CD4-positive, CD25-positive, alpha-beta regulatory T cell (primary cell): ENCODE measurements around the gene CASKIN2. TPM values are rescaled to one million over a fixed set of nuclear protein-coding genes. Genes with fewer than 3 reads are reported as not detected.

Source experiments
- ATAC-seq, 2 donors: fragments of 150-1000 bp; cut with Tn5 transposase; one replicate each; pipeline ENCODE4 v1.10.0; 2021; ENCODE audit warnings: low read depth in 2 of 2, moderate number of reproducible peaks in 2 of 2, moderate library complexity in 1 of 2
- DNase-seq, 3 donors: peaks; one replicate each; pipeline versions ENCODE4 v3.0.0 to v3.0.0-alpha.2; 2012 to 2022; ENCODE audit warnings: mixed read lengths in 1 of 3
- H3K27ac ChIP-seq: one replicate; pipeline ENCODE4 v1.7.0; 2013; ENCODE audit warnings: mild to moderate bottlenecking, low read length; ENCODE audit not compliant: insufficient read depth, poor library complexity, severe bottlenecking
- H3K27me3 ChIP-seq: one replicate; pipeline ENCODE4 v1.7.0; 2013; ENCODE audit warnings: low read length; ENCODE audit not compliant: control insufficient read depth, insufficient read depth
- H3K36me3 ChIP-seq: one replicate; pipeline ENCODE4 v1.7.0; 2013; ENCODE audit warnings: mild to moderate bottlenecking, low read length, moderate library complexity; ENCODE audit not compliant: control insufficient read depth, insufficient read depth
- H3K4me1 ChIP-seq: 2 replicates; pipeline ENCODE4 v1.7.0; 2013; ENCODE audit warnings: mild to moderate bottlenecking, low read length; ENCODE audit not compliant: insufficient read depth, control insufficient read depth, poor library complexity, severe bottlenecking
- H3K4me3 ChIP-seq: one replicate; pipeline ENCODE4 v1.7.0; 2013; ENCODE audit warnings: low read depth, mild to moderate bottlenecking, low read length, moderate library complexity
- H3K9me3 ChIP-seq, 2 experiments: 1 replicate in 1 of 2; 2 replicates in 1 of 2; pipeline ENCODE4 v1.7.0; 2013; ENCODE audit warnings: low read length in 2 of 2, mild to moderate bottlenecking in 1 of 2, moderate library complexity in 1 of 2; ENCODE audit not compliant: control insufficient read depth in 2 of 2
- H3K27ac Mint-ChIP-seq, 3 donors: one replicate each; pipeline ENCODE4 v1.8.0; 2020 to 2022; ENCODE audit warnings: mild to moderate bottlenecking in 3 of 3, mixed read lengths in 3 of 3, moderate library complexity in 2 of 3
- H3K27me3 Mint-ChIP-seq: one replicate; pipeline ENCODE4 v1.8.0; 2022; ENCODE audit warnings: mild to moderate bottlenecking, mixed read lengths
- H3K36me3 Mint-ChIP-seq: one replicate; pipeline ENCODE4 v1.8.0; 2020; ENCODE audit warnings: mixed read lengths
- H3K4me1 Mint-ChIP-seq, 4 donors: one replicate each; pipeline ENCODE4 v1.8.0; 2020 to 2022; ENCODE audit warnings: mixed read lengths in 4 of 4, mild to moderate bottlenecking in 1 of 4
- H3K4me3 Mint-ChIP-seq, 4 donors: one replicate each; pipeline ENCODE4 v1.8.0; 2020 to 2022; ENCODE audit warnings: mild to moderate bottlenecking in 4 of 4, mixed read lengths in 4 of 4, moderate library complexity in 3 of 4
- H3K9me3 Mint-ChIP-seq, 7 donors: one replicate each; pipeline ENCODE4 v1.8.0; 2020 to 2022; ENCODE audit warnings: mixed read lengths in 7 of 7, mild to moderate bottlenecking in 3 of 7, moderate library complexity in 2 of 7
- polyA plus RNA-seq, 4 donors: library from polyadenylated mRNA; unstranded; fragments of 300-500 nt; fragmentation: Illumina TruSeq; gene quantifications; one replicate each; pipeline ENCODE4 v1.2.3, GENCODE V29; 2021
- total RNA-seq: library from RNA; stranded (reverse); gene quantifications from one replicate; pipeline ENCODE4 v1.2.3, GENCODE V29; 2022

CASKIN2 gene
- total and polyA plus RNA-seq, 5 donors from 2014 or later, result 0.24 to 0.44 TPM; not detected in 3

- DNase-seq, result no peak
- no peaks in the 10 kb centered on the region for H3K9me3 ChIP-seq
- no peaks in the 10 kb centered on the region for H3K4me1 Mint-ChIP-seq
- no peak overlapping the region for H3K27ac ChIP-seq
- no peaks in the 10 kb centered on the region for H3K27me3 ChIP-seq
- H3K27ac Mint-ChIP-seq, result no peak overlapping the region
- no peaks in the 10 kb centered on the region for H3K4me1 ChIP-seq
- no peak for ATAC-seq
- no peaks in the 10 kb centered on the region for H3K27me3 Mint-ChIP-seq
- no peak overlapping the region for H3K4me3 Mint-ChIP-seq
- H3K4me3 ChIP-seq, result no peak overlapping the region
- no peaks in the 10 kb centered on the region for H3K36me3 Mint-ChIP-seq
- H3K36me3 ChIP-seq, result no peaks in the 10 kb centered on the region
- H3K9me3 Mint-ChIP-seq, result no peaks in the 10 kb centered on the region
Measured at GRCh38 chr17:75505640-75506039, 9.7 kb downstream of the CASKIN2 start.

GRCh38 chr17:75505152-75505409 lies 10.3 kb downstream of the CASKIN2 start:
- Histone ChIP-seq H3K9me3 (no peaks in the 10 kb centered on the region), H3K4me3 (no peak overlapping the region), H3K27me3 (no peaks in the 10 kb centered on the region), H3K4me1 (no peaks in the 10 kb centered on the region), H3K36me3 (no peaks in the 10 kb centered on the region), H3K27ac (no peak overlapping the region)
- H3K4me3 Mint-ChIP-seq, result no peak overlapping the region
- DNase-seq (no peak), ATAC-seq (no peak)
- no peaks in the 10 kb centered on the region for H3K4me1 Mint-ChIP-seq
- H3K36me3 Mint-ChIP-seq, result no peaks in the 10 kb centered on the region
- H3K27ac Mint-ChIP-seq, result no peak overlapping the region
- no peaks in the 10 kb centered on the region for H3K9me3 Mint-ChIP-seq
- H3K27me3 Mint-ChIP-seq, result no peaks in the 10 kb centered on the region

GRCh38 chr17:75504347-75505151 lies 10.8 kb downstream of the CASKIN2 start:
- Histone ChIP-seq H3K36me3 (no peaks in the 10 kb centered on the region), H3K9me3 (no peaks in the 10 kb centered on the region), H3K27me3 (no peaks in the 10 kb centered on the region), H3K4me3 (no peak overlapping the region), H3K27ac (no peak overlapping the region), H3K4me1 (no peaks in the 10 kb centered on the region)
- Mint-ChIP-seq H3K36me3 (no peaks in the 10 kb centered on the region), H3K9me3 (no peaks in the 10 kb centered on the region), H3K27ac (no peak overlapping the region), H3K4me3 (no peak overlapping the region), H3K27me3 (no peaks in the 10 kb centered on the region), H3K4me1 (no peaks in the 10 kb centered on the region)
- ATAC-seq (peak in 1 of 2 donors; percentile 54), DNase-seq (peak in 2 of 3 donors; percentile 26 to 34)

DNA sequence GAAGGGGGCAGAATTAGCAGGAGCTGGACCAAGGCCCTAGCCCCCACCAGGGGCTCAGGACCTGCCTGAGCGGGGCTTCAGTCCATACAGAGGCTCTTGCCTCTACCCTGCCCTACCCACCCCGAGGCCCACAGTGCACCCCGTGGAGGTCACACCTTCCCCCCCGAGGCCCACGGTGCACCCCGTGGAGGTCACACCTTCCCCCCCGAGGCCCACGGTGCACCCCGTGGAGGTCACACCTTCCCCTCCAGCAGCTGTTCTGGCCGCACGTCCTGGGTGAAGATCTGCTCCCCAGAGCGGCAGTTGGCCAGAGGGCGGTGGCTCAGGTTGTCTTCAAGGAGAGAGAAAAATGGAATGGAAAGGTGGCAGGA lies 11.4 kb downstream of the CASKIN2 start:
- Histone ChIP-seq H3K4me3 (no peak overlapping the region), H3K36me3 (peaks cover 3% of the 10 kb centered on the region), H3K4me1 (no peaks in the 10 kb centered on the region), H3K27ac (no peak overlapping the region), H3K9me3 (no peaks in the 10 kb centered on the region), H3K27me3 (no peaks in the 10 kb centered on the region)
- Mint-ChIP-seq H3K4me3 (no peak overlapping the region), H3K36me3 (no peaks in the 10 kb centered on the region), H3K9me3 (no peaks in the 10 kb centered on the region), H3K27ac (no peak overlapping the region), H3K4me1 (no peaks in the 10 kb centered on the region), H3K27me3 (no peaks in the 10 kb centered on the region)
- ATAC-seq (peak in 1 of 2 donors; percentile 13), DNase-seq (no peak)

- no peaks in the 10 kb centered on the region for H3K9me3 Mint-ChIP-seq
- ATAC-seq (no peak), DNase-seq (no peak)
Measured at GRCh38 chr17:75503337-75503950, 11.9 kb downstream of the CASKIN2 start.

GRCh38 chr17:75502721-75503329 lies 12.5 kb downstream of the CASKIN2 start:
- H3K9me3 Mint-ChIP-seq, result no peaks in the 10 kb centered on the region
- H3K9me3 ChIP-seq, result no peaks in the 10 kb centered on the region
- no peak for DNase-seq
- H3K4me3 Mint-ChIP-seq, result no peak overlapping the region
- H3K27ac ChIP-seq, result no peak overlapping the region
- peaks cover 15% of the 10 kb centered on the region for H3K36me3 ChIP-seq
- no peak for ATAC-seq
- no peaks in the 10 kb centered on the region for H3K36me3 Mint-ChIP-seq
- H3K27ac Mint-ChIP-seq, result no peak overlapping the region
- no peaks in the 10 kb centered on the region for H3K27me3 ChIP-seq
- H3K4me3 ChIP-seq, result no peak overlapping the region
- no peaks in the 10 kb centered on the region for H3K27me3 Mint-ChIP-seq
- H3K4me1 ChIP-seq, result no peaks in the 10 kb centered on the region
- no peaks in the 10 kb centered on the region for H3K4me1 Mint-ChIP-seq

More at GRCh38 chr17:75503337-75503950, 11.9 kb downstream of the CASKIN2 start:
- Histone ChIP-seq H3K4me3 (no peak overlapping the region), H3K27me3 (no peaks in the 10 kb centered on the region), H3K4me1 (no peaks in the 10 kb centered on the region), H3K9me3 (no peaks in the 10 kb centered on the region), H3K27ac (no peak overlapping the region), H3K36me3 (peaks cover 8% of the 10 kb centered on the region)
- H3K4me1 Mint-ChIP-seq, result no peaks in the 10 kb centered on the region
- no peak overlapping the region for H3K27ac Mint-ChIP-seq
- H3K36me3 Mint-ChIP-seq, result no peaks in the 10 kb centered on the region
- no peak overlapping the region for H3K4me3 Mint-ChIP-seq
- no peaks in the 10 kb centered on the region for H3K27me3 Mint-ChIP-seq

DNA sequence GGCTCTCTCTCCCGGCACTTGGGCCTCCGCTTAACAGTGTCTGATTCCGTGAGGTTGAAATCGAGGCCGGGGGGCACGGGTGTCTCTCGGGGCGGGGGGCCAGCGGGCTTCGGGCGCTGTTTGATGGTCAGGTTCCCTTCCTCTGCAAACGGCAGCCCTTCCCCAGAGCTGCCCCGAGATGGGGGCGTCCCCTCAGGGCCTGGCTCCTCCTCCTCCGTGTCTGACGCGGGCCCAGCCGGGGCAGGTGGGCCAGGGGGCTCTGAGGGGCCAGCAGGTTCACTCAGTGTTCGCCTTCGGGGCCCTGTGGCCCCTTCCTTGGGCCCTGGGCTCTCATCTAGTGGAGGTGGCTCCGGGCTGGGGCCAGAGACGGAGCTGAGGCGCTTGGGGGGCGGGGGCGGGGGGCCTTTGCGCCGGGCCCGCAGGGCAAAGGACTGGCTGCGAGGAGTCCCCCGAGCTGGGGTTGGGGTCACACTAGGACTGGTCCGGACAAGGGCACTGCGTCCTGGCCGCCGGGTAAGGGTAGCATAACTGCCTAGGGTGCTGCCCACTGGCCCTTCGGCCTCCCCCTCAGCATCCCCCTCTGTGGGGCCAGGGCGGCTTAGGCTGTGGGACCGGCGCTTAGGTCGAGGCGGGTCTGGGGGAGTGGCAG lies 13.1 kb downstream of the CASKIN2 start:
- DNase-seq (no peak), ATAC-seq (no peak)
- H3K9me3 Mint-ChIP-seq, result no peaks in the 10 kb centered on the region
- no peaks in the 10 kb centered on the region for H3K27me3 Mint-ChIP-seq
- no peaks in the 10 kb centered on the region for H3K4me1 ChIP-seq
- H3K27ac ChIP-seq, result no peak overlapping the region
- H3K4me1 Mint-ChIP-seq, result peaks cover 0 to 3% (median 0%) of the 10 kb centered on the region in 4 donors
- peaks cover 4% of the 10 kb centered on the region for H3K36me3 Mint-ChIP-seq
- no peaks in the 10 kb centered on the region for H3K9me3 ChIP-seq
- no peaks in the 10 kb centered on the region for H3K27me3 ChIP-seq
- H3K36me3 ChIP-seq, result peaks cover 18% of the 10 kb centered on the region
- no peak overlapping the region for H3K4me3 Mint-ChIP-seq
- H3K27ac Mint-ChIP-seq, result no peak overlapping the region
- no peak overlapping the region for H3K4me3 ChIP-seq
